HG02981 (cell line): Measurements from ENCODE around the gene AKIRIN2.
"Not testable (repeated sequence)": the region's sequence is repeated elsewhere in the genome, so short reads cannot be mapped to it uniquely, and the experiment has no call there.

ENCODE experiments used
- ATAC-seq: cut with Tn5 transposase; IDR thresholded peaks from one replicate; pipeline ENCODE4 v1.9.1; 2021; ENCODE audit warnings: mild to moderate bottlenecking, moderate library complexity; ENCODE audit not compliant: unreplicated experiment

The AKIRIN2 gene

GRCh38 chr6:87718662-87719433, 16.8 kb upstream of the AKIRIN2 start:
- ATAC-seq, result no peak

GRCh38 chr6:87716928-87717614, 15.0 kb upstream of the AKIRIN2 start:
- ATAC-seq, result no peak

GRCh38 chr6:87714093-87714842, 12.2 kb upstream of the AKIRIN2 start:
- ATAC-seq, result peak; percentile 50

GRCh38 chr6:87712713-87713112, 10.7 kb upstream of the AKIRIN2 start:
- ATAC-seq, result not testable (repeated sequence)

- no peak for ATAC-seq
Observed at GRCh38 chr6:87710090-87710489, 8.1 kb upstream of the AKIRIN2 start.

GRCh38 chr6:87708581-87709427, 6.8 kb upstream of the AKIRIN2 start:
- ATAC-seq, result not testable (repeated sequence)

GRCh38 chr6:87706187-87706966, 4.3 kb upstream of the AKIRIN2 start:
- ATAC-seq, result no peak

GRCh38 chr6:87705070-87705691, 3.1 kb upstream of the AKIRIN2 start:
- peak; percentile 58 for ATAC-seq

GRCh38 chr6:87703039-87703438, 1.0 kb upstream of the AKIRIN2 start:
- ATAC-seq, result not testable (repeated sequence)

- peak; percentile 6 for ATAC-seq
Observed at GRCh38 chr6:87702589-87702945, 534 bp upstream of the AKIRIN2 start.

GRCh38 chr6:87701344-87701675, 723 bp downstream of the AKIRIN2 start:
- no peak for ATAC-seq

- peak; percentile 11 for ATAC-seq
Observed at GRCh38 chr6:87700397-87701343, 1.4 kb downstream of the AKIRIN2 start.

- ATAC-seq, result no peak
Observed at GRCh38 chr6:87699576-87699975, 2.5 kb downstream of the AKIRIN2 start.

GRCh38 chr6:87698547-87699006, 3.5 kb downstream of the AKIRIN2 start:
- ATAC-seq, result no peak

GRCh38 chr6:87697581-87698546, 4.2 kb downstream of the AKIRIN2 start:
- no peak for ATAC-seq

GRCh38 chr6:87696817-87697216, 5.2 kb downstream of the AKIRIN2 start:
- ATAC-seq, result not testable (repeated sequence)

- ATAC-seq, result no peak
Observed at GRCh38 chr6:87692086-87692485, 9.9 kb downstream of the AKIRIN2 start.
